ENCODE data around the gene WNT2B.

Gene WNT2B

DNA sequence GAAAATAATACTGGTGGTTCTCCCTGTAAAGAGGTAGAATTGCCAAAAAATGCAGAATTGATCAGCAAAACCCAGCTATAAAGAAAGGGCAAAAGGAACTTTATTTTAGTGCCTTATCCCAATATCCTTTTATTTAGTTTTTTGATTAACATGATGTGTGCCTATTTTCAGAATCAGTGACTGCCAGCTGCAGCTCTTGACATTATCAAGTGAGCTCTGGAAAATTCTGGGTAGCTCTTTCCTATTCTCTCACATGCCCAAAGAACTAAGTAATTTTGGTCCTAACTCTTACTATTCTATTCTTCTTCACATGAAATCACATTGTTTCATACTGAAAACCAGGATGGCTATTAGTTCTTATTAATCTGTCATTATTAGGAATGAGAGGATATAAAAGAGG is 22.1 kb downstream of the WNT2B start:
- no peak for DNase-seq

DNA sequence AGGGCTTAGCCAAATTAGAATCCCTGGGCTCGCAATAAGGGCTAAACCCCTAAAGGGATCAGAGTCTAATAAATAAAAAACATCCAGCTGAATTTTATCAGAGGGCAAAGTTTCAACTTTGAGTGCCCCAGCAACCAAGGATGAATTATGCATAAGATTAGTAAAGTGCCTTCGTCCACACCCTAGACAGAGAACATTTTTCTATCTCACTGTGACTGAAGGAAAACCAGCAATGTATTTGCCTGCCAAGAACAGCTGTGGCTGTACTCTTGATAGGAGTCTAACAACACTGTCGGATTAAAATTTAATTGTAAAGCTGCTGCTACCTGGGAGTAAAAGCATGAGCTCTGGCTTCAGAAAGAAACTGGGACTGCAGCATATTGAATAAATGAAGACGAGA is 23.3 kb downstream of the WNT2B start:
- no peak for DNase-seq

DNA sequence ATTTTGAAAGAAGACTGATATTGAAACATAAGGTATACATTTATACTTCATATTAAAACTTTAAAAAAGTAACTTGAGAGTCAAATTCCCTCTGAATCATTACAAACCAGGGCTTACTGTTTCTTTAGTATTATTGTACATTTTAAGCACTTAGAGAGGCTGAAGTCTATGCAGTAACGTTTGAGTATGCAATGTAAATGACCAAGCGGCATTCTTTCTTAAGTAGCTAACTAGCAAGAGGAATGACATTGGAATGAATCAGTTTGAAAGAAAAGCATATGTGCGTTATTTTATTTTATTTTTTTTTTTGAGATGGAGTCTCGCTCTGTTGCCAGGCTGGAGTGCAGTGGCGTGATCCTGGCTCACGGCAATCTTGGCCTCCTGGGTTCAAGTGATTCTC is 24.3 kb downstream of the WNT2B start:
- no peak for DNase-seq

DNA sequence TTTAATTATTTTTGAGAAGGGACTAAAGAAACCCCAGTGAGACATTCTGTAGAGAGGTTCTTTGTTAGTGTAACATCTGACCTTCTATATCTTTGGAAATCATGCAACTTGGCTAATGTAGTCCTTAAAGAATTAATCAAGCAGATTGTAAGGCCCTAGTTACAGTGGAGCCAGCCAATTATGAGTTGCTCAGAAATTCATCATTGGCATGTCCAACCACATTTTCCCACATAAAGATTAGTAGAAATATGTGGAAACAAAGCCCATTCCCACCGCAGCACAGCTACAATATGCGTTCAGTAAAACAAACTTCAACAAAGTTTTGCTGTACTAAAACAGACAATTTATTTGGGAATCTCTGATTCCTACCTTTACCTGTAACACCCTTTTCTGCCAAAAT is 27.8 kb downstream of the WNT2B start:
- no peak for DNase-seq

DNA sequence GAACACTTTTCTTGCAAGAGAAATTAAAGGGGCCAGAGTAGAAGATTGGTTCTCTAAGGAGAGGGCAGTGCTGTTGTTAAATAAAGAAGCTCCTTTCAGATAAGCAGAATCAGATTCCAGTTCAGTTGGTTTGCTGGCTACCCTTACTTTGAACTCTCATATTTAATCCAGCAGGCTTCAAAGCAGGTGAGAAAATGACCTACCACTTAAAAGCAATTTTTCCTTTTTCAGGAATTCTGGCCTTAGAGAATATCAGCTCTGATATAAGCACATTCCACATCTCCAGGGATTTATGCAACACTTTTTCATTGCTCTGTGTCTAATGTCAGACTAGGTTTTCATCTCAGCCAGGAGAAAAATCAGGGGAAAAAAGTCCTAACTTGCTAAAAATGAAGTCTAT is 28.7 kb downstream of the WNT2B start:
- DNase-seq: no peak

DNA sequence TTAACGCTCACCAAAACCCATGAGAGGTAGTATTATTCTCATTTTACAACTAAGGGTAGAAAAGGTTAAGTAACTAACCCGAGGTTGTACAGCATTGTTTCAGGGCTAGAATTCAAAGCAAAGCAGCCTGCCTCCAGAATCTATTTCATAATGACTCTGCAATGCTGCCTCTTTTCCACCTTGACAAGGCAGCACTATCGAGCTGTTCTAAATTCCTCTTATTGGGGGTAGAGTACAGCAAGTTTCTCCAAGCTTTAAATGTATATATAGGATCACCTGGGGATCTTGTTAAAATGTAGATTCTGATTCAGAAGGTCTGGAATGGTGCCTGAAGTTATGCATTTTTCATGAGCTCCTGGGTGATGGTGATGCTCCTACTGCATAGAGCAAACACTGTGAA is 30.1 kb downstream of the WNT2B start:
- no peak for DNase-seq

DNA sequence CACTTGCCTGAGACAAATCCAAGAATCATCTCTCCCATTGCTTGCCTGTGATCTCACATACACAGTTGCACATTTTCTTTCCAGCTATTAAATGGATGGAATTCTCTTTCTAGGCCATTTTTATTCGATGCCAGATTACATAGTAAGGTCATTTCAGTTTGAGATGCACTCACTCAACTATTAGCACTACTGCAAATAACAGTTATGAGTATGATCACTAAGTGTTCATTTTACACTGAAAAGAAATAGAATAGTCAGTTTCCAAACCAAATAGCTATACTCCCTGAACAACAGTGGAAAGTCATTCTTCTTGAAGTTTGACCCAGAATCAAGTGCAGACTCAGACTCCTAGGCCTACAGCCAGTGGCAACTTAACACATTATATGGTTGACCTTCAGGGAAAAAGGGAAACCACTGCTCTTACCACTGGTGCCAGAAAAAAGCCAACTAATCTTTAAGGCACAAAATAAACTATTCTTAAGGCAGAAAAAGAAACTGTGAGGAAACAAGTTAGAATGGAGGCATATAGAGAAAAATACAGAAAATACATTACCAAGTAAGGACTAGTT is 31.5 kb downstream of the WNT2B start:
- no peak for DNase-seq

DNA sequence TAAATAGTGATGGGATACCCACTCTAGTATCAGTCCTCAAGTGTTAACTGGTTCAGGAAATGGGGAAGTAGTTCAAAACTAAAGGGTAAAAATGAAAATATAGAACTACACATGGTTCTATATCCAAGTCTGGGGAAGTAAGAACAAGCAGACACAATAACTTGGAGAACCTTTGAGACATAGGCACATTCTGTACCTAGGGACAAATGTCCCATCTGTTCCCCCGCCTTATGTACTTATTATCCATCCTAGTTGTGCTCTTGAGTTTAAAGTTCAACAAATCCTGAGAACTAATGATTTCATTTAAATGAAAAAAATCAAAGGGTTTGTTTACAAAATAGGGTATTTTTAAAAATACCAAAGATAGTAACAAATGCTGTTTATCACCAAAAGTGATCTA is 32.5 kb downstream of the WNT2B start:
- DNase-seq: no peak

DNA sequence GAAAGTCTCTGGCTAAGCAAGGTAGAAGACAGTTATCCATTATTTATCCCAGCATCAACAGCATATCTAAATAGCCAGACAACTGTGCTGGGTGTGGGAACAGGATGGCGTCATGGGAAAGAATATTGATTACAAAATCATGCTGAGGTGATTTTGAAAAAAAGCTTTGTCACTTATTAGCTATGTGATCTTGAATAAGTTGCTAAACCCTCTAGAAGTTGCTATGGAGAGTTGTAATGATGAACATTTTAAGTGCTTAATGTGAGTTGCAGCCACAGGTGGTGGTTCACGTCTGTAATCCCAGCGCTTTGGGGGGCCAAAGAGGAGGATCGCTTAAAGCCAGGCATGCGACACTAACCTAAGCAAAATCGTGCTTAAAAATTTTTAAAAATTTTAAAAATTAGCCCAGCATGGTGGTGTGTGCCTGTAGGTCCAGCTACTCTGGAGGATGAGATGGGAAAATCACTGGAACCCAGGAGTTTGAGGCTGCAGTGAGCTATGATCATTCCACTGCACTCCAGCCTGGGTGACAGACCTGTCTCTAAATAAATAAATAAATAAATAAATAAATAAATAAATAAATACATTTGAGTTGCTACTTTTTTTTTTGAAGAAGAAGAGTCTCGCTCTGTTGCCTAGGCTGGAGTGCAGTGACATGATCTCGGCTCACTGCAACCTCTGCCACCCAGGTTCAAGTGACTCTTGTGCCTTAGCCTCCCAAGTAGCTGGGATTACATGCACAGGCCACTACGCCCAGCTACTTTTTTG is 33.6 kb downstream of the WNT2B start:
- no peak for DNase-seq

DNA sequence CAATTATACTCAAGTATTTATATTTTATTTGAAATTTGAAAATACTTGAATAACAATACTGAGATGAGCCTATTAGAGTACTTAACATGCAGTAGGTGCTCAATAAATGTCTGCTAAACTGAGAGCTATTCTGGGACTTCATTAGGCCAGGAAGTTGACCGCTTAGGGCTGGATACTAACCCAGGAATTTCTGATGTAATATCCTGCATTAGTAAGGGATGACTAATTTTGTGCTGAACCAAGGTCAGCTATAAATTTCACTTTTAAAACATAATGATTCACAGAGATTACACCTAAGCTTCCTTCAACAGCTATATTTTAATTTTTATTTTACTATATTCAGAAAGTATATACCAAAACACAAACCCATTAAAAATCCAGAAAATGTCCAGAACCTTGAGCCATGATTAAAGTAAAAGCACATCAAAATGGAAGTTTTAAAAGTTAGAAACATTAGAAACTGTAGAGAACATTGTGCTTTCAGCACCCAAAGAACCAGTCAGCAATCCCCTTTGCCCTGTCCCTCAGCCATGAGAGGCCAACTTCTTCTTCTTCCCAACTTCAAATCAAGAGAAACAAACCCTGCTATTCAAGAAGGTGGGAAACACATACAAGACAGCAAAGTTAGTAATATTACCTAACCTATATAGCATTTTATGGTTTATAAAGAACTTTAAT is 35.4 kb downstream of the WNT2B start:
- DNase-seq: no peak

DNA sequence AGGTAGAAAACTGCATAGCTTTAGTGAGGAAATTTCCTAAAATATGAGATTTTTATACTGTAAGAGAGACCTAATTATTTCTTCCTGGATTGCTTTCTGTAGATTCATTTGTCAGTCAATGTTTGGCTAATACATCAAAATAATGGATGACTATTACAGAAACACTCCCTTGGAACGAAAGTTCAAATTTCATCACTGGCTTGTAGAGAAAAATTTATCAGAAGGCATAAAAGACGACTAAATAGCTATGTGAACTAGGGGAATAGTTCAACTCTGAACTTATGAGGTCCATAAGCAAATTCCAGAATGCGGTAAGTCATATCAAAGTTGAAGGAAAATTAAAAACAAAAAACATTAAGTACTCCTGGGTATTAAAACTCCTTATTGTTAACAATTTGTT is 36.0 kb downstream of the WNT2B start:
- DNase-seq: no peak

DNA sequence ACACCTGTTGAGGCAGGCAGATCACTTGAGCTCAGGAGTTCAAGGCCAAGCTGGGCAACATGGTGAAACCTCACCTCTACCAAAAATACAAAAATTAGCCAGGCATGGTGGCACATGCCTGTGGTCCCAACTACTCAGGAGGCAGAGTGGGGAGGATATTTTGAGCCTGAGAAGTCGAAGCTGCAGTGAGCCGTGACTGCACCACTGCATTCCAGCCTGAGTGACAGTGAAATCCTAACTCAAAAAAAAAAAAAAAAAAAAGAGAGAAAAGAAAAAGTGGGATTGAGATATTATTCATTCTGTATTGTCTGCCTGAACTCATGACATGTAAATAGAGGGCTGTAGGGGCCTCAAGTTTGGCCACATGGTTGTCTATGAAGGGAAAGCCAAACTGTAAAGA is 37.3 kb downstream of the WNT2B start:
- no peak for DNase-seq

DNA sequence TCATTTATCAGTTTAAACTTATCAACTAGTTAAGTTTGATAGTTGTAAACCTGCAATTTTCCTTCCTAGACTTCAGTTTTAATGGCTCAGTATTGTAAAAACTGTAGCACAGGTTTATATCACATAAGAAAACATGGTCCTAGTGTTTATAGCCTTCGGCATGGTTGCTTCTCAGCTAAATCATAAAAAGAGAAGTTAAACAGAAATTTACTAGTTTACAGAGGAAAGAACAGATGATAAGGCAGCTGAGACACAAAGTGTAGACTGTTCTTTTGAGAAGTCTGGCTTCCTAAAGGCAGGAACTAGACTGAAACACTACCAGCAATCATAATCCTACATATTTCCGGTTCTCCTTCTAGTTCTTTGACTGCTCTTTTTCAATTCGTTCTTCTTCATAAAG is 39.8 kb downstream of the WNT2B start:
- no peak for DNase-seq

DNA sequence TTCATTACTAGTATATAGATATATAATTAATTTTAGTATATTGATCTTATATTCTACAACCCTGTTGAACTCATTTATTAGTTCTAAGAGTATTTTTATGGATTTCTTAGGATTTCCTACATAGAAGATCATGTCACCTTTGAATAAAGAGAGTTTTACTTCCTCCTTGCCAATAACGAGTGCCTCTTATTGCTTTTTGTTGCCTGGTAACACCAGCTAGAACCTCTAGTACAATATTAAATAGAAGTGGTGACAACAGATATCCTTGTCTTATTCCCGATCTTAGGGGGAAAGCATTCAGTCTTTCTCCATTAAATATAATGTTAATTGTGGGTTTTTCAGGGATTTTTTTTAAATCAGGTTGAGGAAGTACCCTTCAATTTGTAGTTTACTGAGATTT is 40.8 kb downstream of the WNT2B start:
- DNase-seq: no peak

DNA sequence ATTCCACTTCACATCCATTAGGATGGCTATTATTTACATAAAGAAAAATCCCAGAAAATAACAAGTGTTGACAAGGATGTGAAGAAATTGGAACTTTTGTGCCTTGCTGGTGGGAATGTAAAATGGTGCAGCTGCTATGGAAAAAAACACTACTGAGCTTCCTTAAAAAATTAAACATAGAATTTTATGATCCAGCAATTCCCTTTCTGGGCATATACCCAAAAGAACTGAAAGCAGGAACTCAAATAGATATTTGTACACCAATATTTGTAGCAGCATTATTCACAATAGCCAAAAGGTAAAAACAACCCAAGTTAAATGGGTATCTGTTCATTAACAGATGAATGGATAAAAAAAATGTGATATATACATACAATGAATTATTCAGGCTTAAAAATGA is 45.6 kb downstream of the WNT2B start:
- no peak for DNase-seq

DNA sequence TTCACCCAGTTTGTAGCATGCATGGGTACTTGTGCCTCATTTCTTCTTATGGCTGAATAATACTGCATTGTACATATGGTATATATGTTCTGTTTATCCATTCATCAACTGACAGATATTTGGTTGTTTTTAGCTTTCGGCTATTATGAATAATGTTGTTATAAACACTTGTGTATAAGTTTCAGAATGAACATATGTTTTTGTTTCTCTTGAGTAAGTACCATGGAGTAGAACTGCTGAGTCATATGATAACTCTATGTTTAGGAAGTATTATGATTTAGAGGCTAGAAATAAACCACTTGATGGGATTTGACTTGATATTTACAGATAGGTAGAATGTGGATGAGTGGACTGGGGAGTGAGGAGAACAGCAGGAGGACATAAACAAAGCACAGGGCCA is 48.6 kb downstream of the WNT2B start:
- no peak for DNase-seq

DNA sequence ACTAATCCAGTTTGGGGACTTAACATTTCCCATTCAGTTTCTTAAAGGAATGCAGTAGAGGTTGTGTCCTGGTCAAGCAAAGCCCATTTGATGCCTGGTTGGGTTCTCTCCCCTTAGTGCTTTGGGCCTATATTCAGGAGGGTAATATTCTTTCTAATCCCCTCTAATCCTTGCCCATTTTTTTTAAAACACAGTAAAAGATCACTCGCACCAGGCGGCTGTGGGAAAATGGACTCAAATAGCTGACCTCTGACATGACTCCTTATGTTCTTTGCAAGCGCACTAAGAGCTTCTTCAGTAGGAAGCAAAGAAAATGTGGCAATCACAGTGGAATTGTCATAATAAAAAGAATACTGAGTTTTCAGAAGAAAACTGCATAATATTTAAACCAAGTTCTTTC is 49.9 kb downstream of the WNT2B start:
- DNase-seq: no peak

DNA sequence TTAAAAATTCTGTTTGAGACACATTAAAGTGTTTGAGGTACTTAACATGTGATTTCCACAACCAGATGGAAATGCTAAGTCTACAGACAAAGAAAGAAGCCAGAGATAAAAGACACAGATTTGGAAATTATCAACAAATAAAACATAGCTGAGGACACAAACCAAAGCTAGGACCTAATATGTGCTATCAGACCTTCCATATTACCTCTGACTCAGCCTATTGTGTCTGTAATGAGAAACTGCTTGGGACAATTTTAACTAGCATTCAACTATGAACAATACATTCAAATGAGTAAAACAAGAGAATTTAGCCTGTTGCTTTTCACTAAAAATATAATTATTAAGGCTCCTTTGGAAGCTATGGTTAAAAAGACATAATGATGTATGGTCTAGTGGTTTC is 54.6 kb downstream of the WNT2B start:
- DNase-seq: no peak

DNA sequence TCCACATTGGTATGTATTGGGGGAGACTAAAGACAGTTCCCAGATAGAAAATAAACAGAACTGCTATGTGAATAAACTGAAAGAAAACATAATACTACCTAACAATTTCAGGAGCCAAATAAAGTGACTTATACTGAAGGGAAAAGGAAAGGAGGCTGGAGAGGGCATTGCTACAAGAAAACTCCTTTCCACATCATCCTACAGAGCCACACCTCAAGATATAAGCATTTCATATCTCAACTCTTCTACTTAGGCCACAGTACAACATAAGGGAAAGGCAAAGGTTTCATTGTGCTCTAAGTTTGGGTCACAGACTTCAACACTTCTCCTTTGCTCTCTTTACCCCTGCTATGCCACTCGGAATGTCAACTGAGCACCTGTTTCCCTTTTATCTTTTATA is 55.3 kb downstream of the WNT2B start:
- no peak for DNase-seq

DNA sequence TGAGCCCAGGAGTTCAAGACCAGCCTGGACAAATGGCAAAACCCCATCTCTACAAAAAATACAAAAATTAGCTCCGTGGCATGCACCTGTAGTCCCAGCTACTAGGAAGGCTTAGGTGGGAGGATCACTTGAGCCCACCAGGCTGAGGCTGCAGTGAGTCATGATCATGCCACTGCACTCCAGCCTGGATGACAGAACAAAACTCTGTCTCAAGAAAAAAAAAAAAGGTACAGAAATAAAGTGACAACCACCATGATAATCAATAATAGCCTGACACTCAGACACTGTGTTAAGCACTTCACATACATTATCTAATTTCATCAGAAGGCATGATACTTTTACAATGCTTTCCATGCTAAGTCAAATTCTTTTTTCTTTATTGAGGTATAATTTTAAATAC is 57.0 kb downstream of the WNT2B start:
- no peak for DNase-seq

DNA sequence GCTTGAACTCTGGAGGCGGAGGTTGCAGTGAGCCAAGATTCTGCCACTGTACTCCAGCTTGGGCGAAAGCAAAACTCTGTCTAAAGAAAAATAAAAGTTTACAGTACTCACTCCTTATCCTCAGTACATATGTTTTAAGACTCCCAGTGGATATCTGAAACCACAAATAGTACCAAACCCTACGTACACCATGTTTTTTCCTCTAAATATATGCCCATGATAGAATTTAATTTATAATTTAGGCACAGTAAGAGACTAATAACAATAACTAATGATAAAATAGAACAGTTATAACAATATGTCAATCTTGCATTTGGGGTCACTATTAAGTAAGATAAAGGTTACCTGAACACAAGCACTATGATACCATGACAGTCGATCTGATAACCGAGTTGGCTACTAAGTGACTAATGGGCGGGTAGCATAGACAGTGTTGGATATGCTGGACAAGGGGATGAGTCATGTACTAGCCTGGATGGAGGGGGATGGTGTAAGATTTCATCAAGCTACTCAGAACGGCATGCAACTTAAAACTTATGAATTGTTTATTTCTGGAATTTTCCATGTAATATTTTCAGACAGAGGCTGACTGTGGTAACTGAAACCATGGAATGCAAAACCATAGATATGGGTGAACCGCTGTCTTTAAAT is 66.5 kb downstream of the WNT2B start:
- no peak for DNase-seq

DNA sequence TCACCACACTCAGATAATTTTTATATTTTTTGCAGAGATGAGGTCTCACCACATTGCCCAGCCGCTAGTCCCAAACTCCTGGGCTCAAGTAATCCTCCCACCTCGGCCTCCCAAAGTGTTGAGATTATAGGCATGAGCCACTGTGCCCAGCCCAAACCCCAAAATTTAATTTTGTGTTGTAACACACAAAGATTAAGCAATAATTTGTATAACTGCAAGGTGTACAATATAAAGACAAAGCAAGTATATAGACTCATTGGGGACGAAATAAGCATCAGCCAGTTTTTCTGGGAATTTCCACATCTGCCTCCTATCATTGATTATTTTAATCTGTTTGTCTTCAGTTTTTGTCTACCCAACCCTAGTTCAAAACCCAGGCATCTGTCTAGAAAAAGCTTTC is 67.5 kb downstream of the WNT2B start:
- DNase-seq: no peak

Data from stimulated activated CD4-positive, alpha-beta T cell treated with anti-CD3 and anti-CD28 coated beads, Interleukin-4, amount 100 ng/mL, for 24 hours (primary cell).